Upper lobe of left lung (tissue), 4 donors: ENCODE measurements around the gene TRIM17.

ENCODE experiments used
- EP300 ChIP-seq, 4 donors: sonication (generic); formaldehyde crosslinking; IDR thresholded peaks; one replicate each; pipeline ENCODE4 v1.5.1; 2017; ENCODE audit warnings: antibody characterized with exemption in 4 of 4, control low read depth in 2 of 4
- POLR2A ChIP-seq, 4 donors: fragments of 450-650 bp; IDR thresholded peaks; one replicate each; pipeline ENCODE4 v1.5.1; 2016 to 2017; ENCODE audit warnings: antibody characterized with exemption in 4 of 4, mild to moderate bottlenecking in 2 of 4
- POLR2AphosphoS5 ChIP-seq, 2 donors: sonication (generic); formaldehyde crosslinking; IDR thresholded peaks; one replicate each; pipeline ENCODE4 v1.5.1; 2017; ENCODE audit warnings: antibody characterized with exemption in 2 of 2

GRCh38 chr1:228430243-228430642 lies 13.6 kb upstream of the TRIM17 start:
- TF ChIP-seq POLR2A (IDR thresholded peaks at IDR 0.05) = no peak
- no peak for TF ChIP-seq POLR2AphosphoS5 (IDR thresholded peaks at IDR 0.05)
- no peak for TF ChIP-seq EP300 (IDR thresholded peaks at IDR 0.05)
